DLD1 (cell line): ENCODE measurements around the gene COL5A2.

Experiments used
- in situ Hi-C: cut with HindIII; loops from 2 replicates; pipeline ENCODE4 v1.10.0; 2017; ENCODE audit warnings: low sequenced_read_pairs

COL5A2 gene

DNA sequence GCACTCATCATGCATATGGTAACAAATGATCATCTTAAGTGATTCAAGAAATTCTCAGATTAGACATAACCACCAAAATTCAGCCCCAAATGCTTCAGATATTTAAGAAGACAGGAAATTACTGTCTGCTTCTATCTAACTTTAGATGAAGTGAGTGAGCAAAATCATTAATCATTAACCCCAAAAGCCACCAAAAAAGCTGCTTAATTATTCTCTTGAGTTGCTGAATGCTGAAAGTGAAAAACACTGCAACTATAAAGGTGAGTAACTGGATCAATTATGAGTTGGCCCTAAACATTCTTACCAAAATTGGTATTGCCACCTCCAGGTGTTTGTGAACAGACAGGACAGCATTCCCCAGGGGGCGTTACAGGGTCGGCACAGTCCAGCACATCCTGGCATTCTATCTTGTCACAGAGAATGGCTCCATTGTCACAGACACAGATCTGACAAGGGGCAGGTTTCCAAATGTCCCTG, 69.6 kb downstream of the COL5A2 start:
- in situ Hi-C loops, result no loop called here

DNA sequence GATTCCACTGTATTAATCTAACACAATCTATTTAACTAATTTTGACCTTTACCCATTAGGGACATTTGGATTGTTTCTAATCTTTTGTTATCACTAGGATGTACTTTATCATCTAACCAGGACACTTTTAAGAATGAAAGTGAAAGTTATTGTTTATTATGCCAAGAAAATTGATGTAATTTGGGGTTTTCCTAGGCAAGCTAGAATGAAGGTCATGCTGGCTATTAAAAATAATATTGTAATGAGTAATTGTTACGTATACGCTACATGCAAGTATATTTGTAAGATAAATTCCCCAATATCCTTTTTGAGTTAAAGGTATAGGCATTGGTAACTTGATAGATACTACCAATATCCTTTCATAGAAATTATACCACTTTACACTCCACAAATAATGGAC, 74.6 kb downstream of the COL5A2 start:
- in situ Hi-C loops, result no loop called here

DNA sequence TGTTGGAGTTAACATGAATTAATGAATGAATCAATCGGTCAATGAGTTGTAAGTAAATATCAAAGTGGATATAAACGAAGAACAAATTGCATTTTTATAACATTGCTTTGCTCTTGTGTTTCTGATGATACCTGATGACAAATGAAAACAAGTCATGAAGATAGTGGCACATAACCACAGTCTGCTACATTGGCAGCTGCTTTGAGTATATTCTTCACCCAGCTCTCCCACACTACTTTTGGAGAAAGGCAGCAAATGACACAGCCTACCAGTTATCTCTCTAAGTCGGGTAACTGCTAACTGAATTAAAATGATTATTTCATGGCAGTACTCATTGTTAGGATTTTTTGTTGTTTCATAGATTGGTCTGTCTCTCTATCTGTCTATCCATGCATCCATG, 76.8 kb downstream of the COL5A2 start:
- in situ Hi-C loops, result no loop called here

DNA sequence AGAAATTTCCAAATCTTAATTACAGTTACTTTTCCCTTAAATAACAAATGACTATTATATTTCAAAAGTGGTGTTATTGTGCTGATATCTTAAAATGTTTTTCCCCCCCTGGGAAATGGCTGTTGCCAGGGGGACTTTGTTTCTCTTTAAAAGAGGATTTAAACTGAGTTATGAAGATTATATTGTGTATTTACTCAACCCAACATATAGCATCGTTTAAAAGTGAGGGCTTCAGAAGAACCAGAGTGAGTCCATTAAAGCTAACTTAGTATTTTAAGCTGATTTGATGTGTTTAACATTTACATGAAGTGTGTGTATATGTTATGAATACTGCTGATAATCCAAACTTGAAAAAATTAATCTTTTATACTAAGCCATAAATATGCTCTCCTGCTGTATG, 81.6 kb downstream of the COL5A2 start:
- in situ Hi-C loops, result no loop called here

DNA sequence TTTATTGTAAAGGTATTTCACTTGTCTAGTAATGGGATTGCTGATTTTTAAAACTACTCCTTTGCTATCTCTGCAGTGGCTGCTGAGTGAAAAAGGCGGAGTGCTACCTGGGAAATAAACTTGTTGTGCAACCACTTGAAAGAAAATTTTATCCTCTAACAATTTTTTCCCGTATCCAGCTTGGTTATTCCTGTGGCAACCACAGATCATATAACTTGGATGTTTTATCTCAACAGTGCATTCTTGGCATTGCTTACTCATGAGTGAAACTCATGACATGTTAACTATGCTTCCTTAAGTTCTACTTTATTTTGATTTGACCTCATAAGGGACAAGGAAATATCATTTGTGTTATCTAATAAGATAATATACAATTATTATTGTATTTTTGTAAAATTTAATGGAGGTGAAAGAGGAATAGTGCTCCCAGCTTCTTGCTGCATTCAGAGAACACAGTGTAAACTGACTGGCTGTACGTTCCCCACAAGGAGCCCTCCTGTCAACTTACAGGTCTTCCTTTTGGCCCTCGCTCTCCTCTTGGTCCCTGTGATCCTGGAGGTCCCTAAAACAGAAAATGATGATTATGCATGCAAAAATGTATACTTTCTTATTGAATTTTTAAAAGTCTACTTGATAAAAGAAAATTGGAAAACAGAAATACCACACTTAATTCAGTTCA, 82.7 kb downstream of the COL5A2 start:
- in situ Hi-C loops, result no loop called here

DNA sequence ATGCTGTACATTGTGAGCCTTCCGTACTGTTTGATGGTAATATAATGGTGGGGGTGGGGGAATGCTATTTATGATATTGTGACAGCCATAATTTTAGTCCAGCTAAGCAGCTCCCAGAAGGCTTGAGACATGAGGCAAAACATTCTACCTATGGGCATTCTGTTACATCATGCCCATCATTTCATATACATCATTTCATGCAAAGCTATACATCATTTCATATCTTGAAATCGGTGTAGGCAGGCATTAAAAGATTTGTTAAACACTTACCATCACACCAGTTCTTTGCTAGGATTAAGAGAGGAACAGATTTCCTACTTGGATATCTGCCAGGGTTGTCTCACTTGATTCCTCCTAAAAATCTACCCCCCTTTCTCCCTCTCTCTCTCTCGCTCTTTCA, 84.5 kb downstream of the COL5A2 start:
- in situ Hi-C loops, result no loop called here

DNA sequence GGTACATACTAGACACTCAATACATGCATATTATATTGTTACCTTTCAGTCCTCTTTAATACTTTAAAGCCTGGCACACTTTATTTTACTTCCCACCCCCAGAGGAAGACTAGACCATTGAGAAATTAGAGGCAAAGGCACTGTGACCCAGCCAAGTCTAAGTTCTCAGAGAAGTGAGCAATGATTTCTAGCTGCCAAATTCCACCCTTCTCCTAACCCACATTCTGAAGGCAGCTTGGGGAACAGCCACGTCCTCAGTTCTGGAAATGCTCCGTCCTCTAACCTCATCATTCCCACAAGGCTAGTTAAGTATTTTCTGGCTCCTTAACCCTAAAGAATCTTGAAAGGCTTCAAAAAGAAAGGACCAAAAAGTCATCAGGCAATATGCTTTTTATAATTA, 86.6 kb downstream of the COL5A2 start:
- in situ Hi-C loops, result no loop called here

DNA sequence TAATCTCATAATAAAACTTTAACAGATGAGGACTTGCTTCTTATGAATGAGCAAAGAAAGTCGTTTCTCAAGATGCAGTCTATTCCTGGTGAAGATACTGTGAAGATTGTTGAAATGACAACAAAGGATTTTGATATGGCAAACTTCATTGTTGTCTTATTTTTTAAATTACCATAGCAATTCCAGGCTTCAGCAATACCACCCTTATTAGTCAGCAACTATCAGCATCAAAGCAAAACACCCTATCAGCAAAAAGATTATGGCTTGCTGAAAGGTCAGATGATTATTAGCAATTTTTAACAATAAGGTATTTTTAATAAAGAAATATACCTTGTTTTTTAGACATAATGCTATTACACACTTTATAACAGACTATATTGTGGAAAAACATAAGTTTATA, 88.3 kb downstream of the COL5A2 start:
- in situ Hi-C loops, result no loop called here

DNA sequence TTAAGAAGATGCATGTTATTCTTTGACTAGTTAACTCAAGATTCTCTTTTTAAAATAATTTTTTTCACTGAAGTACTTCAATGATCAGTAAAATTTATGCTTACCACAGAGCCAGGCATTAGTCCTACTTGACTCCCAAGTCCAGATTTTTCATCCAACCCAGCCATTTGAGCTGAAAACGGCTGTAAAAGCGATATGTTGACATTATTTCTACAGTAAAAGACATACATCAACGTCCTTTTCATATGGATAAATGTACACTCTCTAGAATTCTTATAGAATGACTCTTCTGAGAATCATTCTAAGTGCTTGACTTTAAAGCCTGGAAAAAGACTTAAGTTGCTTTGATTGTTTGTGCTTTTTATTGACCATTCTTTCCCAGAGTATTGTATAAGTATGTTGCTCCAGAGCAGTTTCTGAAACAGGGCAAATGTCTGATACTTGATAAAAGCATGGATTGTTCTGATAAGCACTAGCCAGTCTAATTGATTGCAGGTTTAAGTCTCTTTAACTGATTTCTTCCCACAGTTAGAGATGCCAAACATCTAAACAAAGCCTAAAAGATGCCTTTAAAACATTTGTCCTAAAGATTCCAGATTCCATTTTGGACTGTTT, 90.9 kb downstream of the COL5A2 start:
- in situ Hi-C loops, result no loop called here

DNA sequence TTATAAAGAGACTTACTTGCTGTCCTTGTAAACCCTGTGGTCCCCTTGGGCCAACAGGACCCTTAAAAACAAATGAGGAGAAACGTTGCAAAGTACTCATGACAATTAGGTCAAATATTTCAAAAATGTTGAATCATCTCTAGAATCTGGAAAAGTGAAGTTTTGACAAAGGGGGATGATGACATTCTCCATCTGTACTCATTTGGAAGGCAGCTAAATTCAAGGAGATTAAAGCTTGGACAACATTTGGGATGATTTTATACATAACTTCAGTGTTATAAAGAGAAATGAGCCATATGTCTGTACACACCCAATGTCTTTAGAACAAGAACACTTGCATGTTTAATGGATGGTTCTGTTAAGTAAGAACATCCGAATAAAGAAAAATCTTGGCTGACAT, 92.9 kb downstream of the COL5A2 start:
- in situ Hi-C loops, result no loop called here

DNA sequence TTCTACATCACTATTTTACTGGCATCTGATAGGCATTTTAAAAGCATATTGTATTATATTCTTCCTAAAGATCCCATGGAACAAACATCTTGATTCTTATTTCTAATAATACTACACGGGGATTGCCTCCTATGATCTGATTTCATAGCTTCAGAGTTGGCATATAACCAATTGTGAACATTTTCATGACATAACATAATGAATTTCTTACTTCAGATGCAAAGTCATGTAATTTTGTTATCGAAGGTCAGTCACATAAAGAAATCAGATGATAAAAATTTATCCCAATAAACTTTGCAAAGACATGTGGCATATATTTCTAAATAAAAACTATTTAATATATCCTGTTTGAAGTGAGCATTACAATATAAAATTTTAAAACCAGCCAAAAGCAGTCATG, 93.3 kb downstream of the COL5A2 start:
- in situ Hi-C loops, result no loop called here

DNA sequence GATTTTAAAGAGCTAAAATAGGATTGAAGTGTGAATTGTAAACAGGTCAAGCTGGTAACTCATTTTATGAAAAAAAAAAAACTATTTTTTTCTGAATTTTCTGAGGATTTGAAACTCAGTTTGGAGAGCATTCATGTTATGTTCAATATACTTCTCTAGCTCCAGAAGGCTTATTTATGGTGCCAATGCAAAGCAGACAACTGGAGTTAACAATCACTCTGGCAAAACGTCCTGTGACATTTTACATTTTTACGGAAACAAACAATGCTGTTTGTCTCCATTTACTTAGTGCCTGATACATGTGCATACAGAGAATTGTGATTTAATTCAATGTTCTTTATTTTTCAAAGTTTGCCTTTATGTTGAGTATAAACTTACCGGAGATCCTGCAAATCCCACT, 96.0 kb downstream of the COL5A2 start:
- in situ Hi-C loops, result no loop called here

DNA sequence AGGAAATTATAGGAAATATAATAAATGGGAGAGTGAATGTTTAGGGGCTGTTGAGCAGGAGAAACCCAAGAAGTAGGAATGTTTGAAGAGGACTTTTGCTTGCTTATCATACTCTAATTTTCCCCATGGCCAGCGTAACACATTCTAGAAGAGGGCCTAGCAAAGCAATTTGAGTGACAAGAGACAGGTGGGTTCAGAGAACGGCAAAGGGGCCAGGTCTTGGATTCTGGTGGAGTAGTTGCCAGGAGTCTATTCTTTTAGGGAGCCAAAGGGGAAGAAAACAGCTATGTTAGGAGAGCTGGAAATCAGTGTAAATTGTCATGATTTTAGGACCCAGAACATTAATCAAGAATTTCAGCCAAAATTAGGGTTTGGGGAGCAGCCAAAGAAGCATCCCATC, 96.5 kb downstream of the COL5A2 start:
- in situ Hi-C loops, result no loop called here

DNA sequence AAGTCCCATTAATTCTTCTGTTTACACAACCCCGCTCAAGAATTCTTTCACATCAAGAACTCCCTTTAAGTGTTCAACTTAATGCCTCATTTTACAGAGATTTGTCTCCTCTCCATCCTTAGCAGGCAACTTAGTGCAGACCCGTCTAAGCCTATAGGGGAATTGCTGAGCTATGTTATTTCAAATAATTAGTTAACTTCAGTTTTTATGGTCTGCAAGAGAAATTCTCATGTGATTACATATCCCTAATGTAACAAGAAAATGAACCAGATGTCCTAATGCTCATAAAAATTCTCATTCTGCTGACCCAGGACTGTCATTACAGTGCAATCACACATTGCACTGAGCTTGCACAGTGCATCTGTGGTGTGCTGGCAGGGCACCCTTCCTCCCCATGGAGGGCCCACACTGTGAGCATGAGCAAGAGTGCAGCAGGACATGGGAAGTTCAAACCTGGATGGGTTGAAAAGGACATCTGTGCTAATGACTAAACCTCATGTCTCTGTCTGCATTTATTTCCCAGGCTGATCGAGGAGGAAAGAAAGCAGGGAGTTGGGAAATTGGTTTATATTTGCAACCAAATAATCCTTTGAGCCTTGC, 97.1 kb downstream of the COL5A2 start:
- in situ Hi-C loops, result no loop called here

DNA sequence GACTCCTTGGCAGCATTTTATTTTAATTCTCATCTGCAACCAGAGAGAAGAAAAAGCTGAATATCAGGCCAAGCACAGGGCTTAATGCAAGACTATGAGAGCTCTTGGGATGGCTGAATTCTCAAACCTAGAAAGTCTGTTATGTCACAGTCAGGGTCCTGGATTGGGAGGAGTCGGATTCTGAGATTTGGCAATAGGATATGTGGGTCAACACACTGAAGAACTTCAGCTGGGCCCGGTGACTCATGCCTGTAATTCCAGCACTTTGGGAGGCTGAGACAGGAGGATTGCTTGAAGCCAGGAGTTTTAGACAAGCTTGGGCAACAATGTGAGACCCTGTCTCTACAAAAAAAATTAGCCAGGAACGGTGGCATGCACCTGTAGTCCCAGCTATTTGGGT, 103.0 kb downstream of the COL5A2 start:
- in situ Hi-C loops, result no loop called here

DNA sequence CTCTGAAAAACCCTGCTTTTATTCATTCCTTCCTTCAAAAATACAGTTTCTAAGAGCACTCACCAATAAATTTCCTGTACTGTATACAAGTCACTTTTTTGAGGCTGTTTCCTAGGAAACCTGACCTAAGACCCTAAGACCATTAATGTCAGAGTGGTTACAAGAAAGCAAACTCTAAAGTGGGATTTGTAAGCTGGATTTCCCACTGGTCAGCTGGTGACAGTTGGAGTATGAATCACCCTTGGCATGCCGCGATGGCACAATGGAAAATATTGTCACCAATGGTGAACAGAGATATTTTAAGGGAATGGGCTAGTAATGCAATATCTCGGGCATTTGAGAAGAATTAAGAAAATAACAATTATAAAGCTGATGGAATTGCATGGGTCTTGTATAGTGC, 103.4 kb downstream of the COL5A2 start:
- in situ Hi-C loops, result no loop called here

DNA sequence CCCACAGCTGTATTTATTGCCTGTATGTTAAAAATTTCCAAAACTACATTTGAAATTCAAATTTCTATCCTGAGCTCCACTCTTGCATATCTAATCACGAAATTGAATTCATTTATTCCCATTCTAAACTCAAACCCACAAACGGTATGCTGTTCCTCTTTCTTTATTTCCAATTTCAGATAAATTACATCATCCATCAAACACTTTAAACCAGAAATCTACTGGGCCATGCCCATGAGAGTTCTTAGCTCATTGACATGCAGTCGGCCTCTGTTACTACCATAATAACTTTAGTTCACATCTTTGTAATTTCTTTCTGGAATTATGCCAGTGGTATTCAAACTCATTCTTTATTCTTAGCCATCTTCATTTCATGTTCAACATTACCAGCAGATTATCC, 105.1 kb downstream of the COL5A2 start:
- in situ Hi-C loops, result no loop called here

DNA sequence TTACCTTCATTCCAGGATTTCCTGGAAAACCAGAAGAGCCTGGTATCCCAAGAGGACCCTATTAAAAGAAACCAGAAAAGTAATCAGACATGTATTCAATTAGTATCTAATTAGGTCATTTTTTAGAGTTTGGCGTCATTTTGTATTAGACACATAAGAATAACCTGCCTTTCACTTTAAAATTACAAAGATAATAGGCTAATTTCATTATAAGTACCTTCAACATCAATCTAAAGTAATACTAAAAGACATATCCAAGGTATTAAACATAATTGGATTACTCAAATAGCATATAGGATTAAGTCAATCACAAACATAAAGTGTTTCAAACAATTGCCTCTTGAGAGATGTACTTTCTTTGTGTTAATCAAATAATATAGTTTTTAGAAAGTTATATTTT, 107.5 kb downstream of the COL5A2 start:
- in situ Hi-C loops, result no loop called here

DNA sequence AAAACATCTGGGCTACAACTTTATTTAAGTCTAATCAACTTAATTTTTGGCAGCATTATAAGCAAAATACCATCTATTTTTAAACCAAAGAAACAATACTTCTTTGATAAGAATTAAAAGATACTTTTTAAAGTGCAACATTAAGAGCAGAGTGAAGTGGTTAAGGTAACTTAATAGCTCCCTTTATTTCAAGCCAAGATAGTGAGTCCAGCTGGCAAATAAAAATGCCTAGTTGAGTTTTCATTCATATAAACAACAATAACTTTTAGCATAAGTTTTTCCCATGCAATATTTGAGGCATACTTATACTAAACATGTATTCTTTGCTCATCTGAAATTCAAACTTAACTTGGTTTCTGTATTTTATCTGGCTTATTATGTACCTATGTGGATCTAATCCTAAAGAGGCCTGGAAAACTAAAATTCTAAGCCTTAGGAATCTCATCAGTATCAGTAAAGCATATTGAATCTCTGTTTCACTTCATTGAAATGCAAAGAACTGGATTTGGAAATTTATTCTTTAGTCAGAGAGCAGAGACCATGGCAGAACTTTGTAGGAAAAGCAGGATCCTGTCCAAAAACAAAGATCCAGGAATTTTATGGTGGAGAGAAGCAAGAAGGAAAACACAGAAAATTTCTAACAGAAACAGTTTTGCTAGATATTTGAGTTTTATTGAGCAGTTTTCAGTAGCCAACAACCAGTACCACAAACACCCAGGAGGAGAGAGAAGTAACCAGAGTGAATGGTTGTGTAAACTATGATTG, 109.5 kb downstream of the COL5A2 start:
- in situ Hi-C loops, result no loop called here

DNA sequence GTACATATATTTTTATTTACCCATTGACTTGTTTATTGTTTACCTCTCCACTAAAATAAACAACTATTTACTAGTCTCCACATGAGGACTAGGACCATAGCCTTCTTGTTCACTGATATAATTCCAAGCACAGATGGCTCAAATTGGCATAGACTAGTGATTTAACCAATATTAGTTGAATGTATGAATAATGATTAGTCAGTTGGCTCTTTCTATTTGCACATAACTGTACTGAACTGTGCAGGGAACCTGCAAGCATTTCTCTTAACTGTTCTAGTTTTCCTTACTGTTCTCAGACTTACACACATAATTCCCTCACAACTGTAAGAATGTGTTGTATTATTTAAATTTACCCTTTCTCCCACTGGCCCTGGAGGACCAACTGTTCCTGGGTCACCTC, 113.5 kb downstream of the COL5A2 start:
- in situ Hi-C loops, result no loop called here

DNA sequence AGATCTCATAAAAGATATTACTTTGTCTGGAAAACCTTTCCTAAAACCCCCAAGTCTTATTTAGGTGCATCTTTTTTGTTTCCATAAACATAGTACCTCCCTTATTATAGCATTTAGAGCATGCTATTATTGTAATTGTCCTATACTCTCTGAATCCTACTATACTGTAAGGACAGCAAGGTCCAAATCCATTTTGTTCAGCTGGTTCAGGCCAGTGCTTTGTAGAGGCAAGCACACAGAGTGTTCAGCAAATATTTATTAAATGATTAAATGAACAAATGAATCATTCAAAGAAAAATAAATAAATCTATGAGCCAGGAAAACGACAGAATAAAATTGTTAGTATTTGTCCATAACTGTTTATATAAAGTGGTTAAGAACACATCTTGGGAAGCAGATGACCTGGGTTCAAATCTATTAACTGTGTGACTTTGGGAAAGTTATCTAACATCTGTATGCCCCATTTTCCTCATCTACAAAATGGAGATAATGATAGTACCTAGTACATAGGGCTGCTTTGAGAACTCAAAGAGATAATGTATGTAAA, 119.4 kb downstream of the COL5A2 start:
- in situ Hi-C loops, result no loop called here

DNA sequence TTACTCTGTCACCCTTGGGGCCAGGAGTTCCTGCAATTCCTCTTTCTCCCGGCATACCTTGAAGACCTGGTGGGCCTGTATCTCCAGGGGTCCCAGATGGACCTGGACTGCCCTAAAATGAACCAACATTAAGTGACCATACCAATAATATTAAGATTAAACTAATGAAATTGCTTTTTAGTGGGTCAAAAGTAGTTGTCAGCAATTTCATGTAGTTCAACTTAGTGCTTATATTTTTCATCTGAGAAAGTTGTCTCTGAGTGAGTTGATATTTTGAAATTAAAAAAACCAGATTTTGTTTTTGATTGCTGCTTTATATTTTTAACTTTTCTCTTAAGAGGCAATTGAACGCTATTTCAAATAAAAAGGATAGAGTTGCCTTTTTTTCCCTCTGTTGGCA, 122.2 kb downstream of the COL5A2 start:
- in situ Hi-C loops, result no loop called here
